ENCODE results near the gene TEX13A. TPM values are rescaled to one million over a fixed set of nuclear protein-coding genes. Genes with fewer than 3 reads are reported as not detected.

Gene TEX13A
- total and polyA plus RNA-seq, 9 of the 15 experiments (the other 6 are each of a cell fraction or from before 2014, with no cell fraction given), result 0.23 TPM; not detected in 8

DNA sequence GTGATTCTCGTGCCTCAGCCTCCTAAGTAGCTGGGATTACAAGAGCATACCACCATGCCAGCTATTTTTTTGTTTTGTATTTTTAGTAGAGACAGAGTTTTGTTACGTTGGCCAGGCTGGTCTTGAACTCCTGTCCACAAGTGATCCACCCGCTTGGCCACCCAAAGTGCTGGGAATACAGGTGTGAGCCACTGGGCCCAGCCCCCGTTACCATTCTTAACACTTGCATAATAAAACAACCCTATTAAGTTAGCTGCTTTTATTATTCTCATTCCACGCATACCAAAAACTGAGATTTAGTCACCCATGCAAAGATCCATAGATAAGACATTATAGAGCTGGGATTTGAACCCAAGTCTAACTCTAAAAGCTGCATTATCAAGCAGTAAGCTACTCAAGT, 6.0 kb upstream of the TEX13A start:
- CTCF ChIA-PET (ENCODE audit: low intra/inter-chr PET ratio), result no interaction called here
- POLR2A ChIA-PET, result no interaction called here
- no peaks in the 10 kb centered on the region for H3K9me3 ChIP-seq (replicated peaks; ENCODE audit: control insufficient read depth, insufficient read depth, low read depth, low read length)
- H3K27ac ChIP-seq (ENCODE audit: extremely low read depth, low read depth, low read length), result no peak overlapping the region
- DNase-seq (ENCODE audit: extremely low read depth in 1 of 4, low spot score in 3 of 4) (no peak), ATAC-seq (no peak), FAIRE-seq (no peak)
- H3K4me1 ChIP-seq (replicated peaks in 1 of 2; ENCODE audit: control insufficient read depth in 2 of 2, insufficient read depth in 2 of 2, low read length in 2 of 2), result no peaks in the 10 kb centered on the region
- in situ Hi-C loops (cut with MboI), result no loop called here
- H3K27me3 ChIP-seq (ENCODE audit: control insufficient read depth in 2 of 2, insufficient read depth in 2 of 2, low read length in 2 of 2), result no peaks in the 10 kb centered on the region
- H2AFZ ChIP-seq (ENCODE audit: low read depth, low read length), result no peak overlapping the region
- no peaks in the 10 kb centered on the region for H3K36me3 ChIP-seq (ENCODE audit: control insufficient read depth, insufficient read depth, low read length)
- no peaks in the 10 kb centered on the region for H4K20me1 ChIP-seq (replicated peaks; ENCODE audit: control insufficient read depth, insufficient read depth, low read length)
- WGBS (ENCODE audit: insufficient coverage, low coverage, missing lambda C conversion rate), result 3% methylated on average over 5 of the region's 5 CpGs
- H3K9ac ChIP-seq (ENCODE audit: insufficient read depth in 1 of 2, low read depth in 2 of 2, low read length in 2 of 2), result no peak overlapping the region
- no peaks in the 10 kb centered on the region for H3K9me1 ChIP-seq (ENCODE audit: control insufficient read depth, insufficient read depth, low read length)
- H3K79me2 ChIP-seq (ENCODE audit: control insufficient read depth, insufficient read depth, low read length), result no peaks in the 10 kb centered on the region
- no peak overlapping the region for H3K4me2 ChIP-seq (ENCODE audit: insufficient read depth, low read length)
- intact Hi-C loops (cut with micrococcal nuclease), result no loop called here
- BruUV-seq (replicated peaks), result no TSS peak
- no peak overlapping the region for H3K4me3 ChIP-seq
- no peak for TF ChIP-seq HOXB6 (CRISPR knock-in tag; IDR thresholded peaks at IDR 0.05; ENCODE audit: borderline replicate concordance)
- TF ChIP-seq, protein P1, sequence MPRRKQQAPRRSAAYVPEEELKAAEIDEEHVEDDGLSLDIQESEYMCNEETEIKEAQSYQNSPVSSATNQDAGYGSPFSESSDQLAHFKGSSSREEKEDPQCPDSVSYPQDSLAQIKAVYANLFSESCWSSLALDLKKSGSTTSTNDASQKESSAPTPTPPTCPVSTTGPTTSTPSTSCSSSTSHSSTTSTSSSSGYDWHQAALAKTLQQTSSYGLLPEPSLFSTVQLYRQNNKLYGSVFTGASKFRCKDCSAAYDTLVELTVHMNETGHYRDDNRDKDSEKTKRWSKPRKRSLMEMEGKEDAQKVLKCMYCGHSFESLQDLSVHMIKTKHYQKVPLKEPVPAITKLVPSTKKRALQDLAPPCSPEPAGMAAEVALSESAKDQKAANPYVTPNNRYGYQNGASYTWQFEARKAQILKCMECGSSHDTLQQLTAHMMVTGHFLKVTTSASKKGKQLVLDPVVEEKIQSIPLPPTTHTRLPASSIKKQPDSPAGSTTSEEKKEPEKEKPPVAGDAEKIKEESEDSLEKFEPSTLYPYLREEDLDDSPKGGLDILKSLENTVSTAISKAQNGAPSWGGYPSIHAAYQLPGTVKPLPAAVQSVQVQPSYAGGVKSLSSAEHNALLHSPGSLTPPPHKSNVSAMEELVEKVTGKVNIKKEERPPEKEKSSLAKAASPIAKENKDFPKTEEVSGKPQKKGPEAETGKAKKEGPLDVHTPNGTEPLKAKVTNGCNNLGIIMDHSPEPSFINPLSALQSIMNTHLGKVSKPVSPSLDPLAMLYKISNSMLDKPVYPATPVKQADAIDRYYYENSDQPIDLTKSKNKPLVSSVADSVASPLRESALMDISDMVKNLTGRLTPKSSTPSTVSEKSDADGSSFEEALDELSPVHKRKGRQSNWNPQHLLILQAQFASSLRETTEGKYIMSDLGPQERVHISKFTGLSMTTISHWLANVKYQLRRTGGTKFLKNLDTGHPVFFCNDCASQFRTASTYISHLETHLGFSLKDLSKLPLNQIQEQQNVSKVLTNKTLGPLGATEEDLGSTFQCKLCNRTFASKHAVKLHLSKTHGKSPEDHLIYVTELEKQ (CRISPR knock-in tag; IDR thresholded peaks at IDR 0.05), result no peak
- TF ChIP-seq, protein P2, sequence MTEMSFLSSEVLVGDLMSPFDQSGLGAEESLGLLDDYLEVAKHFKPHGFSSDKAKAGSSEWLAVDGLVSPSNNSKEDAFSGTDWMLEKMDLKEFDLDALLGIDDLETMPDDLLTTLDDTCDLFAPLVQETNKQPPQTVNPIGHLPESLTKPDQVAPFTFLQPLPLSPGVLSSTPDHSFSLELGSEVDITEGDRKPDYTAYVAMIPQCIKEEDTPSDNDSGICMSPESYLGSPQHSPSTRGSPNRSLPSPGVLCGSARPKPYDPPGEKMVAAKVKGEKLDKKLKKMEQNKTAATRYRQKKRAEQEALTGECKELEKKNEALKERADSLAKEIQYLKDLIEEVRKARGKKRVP (CRISPR knock-in tag; IDR thresholded peaks at IDR 0.05), result no peak
- TF ChIP-seq, protein P3, sequence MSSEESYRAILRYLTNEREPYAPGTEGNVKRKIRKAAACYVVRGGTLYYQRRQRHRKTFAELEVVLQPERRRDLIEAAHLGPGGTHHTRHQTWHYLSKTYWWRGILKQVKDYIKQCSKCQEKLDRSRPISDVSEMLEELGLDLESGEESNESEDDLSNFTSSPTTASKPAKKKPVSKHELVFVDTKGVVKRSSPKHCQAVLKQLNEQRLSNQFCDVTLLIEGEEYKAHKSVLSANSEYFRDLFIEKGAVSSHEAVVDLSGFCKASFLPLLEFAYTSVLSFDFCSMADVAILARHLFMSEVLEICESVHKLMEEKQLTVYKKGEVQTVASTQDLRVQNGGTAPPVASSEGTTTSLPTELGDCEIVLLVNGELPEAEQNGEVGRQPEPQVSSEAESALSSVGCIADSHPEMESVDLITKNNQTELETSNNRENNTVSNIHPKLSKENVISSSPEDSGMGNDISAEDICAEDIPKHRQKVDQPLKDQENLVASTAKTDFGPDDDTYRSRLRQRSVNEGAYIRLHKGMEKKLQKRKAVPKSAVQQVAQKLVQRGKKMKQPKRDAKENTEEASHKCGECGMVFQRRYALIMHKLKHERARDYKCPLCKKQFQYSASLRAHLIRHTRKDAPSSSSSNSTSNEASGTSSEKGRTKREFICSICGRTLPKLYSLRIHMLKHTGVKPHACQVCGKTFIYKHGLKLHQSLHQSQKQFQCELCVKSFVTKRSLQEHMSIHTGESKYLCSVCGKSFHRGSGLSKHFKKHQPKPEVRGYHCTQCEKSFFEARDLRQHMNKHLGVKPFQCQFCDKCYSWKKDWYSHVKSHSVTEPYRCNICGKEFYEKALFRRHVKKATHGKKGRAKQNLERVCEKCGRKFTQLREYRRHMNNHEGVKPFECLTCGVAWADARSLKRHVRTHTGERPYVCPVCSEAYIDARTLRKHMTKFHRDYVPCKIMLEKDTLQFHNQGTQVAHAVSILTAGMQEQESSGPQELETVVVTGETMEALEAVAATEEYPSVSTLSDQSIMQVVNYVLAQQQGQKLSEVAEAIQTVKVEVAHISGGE (CRISPR knock-in tag; IDR thresholded peaks at IDR 0.05), result no peak
- no peak for TF ChIP-seq ZNF76 (CRISPR knock-in tag; IDR thresholded peaks at IDR 0.05; ENCODE audit: borderline replicate concordance)
- TF ChIP-seq TEAD1 (CRISPR knock-in tag; IDR thresholded peaks at IDR 0.05), result no peak
- no peak for TF ChIP-seq PHF20 (IDR thresholded peaks at IDR 0.05; ENCODE audit: partially characterized antibody)
- no peak for TF ChIP-seq ZFP1 (CRISPR knock-in tag; IDR thresholded peaks at IDR 0.05)
- TF ChIP-seq, protein P4, sequence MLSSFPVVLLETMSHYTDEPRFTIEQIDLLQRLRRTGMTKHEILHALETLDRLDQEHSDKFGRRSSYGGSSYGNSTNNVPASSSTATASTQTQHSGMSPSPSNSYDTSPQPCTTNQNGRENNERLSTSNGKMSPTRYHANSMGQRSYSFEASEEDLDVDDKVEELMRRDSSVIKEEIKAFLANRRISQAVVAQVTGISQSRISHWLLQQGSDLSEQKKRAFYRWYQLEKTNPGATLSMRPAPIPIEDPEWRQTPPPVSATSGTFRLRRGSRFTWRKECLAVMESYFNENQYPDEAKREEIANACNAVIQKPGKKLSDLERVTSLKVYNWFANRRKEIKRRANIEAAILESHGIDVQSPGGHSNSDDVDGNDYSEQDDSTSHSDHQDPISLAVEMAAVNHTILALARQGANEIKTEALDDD (IDR thresholded peaks at IDR 0.05), result no peak
- no peak for TF ChIP-seq NR2F6 (CRISPR knock-in tag; IDR thresholded peaks at IDR 0.05)
- TF ChIP-seq KDM2B (CRISPR knock-in tag; IDR thresholded peaks at IDR 0.05), result no peak

Data from K562 (cell line).